KOPT-K1 (cell line): Measurements from ENCODE around the gene MYO1C.
"Not testable (repeated sequence)": the region's sequence is repeated elsewhere in the genome, so short reads cannot be mapped to it uniquely, and the experiment has no call there.

ENCODE experiments used
- H3K27ac ChIP-seq: fragments of 200-600 bp; sonication (generic); 2 replicates; pipeline ENCODE4 v1.5.1; 2016; ENCODE audit warnings: antibody characterized with exemption, mild to moderate bottlenecking, low read depth, low read length; ENCODE audit not compliant: poor library complexity, severe bottlenecking
- H3K36me3 ChIP-seq: fragments of 200-600 bp; sonication (generic); 2 replicates; pipeline ENCODE4 v1.5.1; 2017; ENCODE audit warnings: antibody characterized with exemption, mild to moderate bottlenecking, low read length, moderate library complexity; ENCODE audit not compliant: insufficient read depth
- H3K9me3 ChIP-seq: fragments of 200-600 bp; sonication (generic); 2 replicates; pipeline ENCODE4 v1.5.1; 2017; ENCODE audit warnings: antibody characterized with exemption, low read length, mild to moderate bottlenecking; ENCODE audit not compliant: insufficient read depth, poor library complexity, severe bottlenecking

Gene MYO1C

GRCh38 chr17:1492249-1493206 is at the start of gene MYO1C:
TSS of gene MYO1C (minus strand) at chr17:1492686. CDS start at chr17:1492487, 199 bp downstream.
- peaks cover 18% of the 10 kb centered on the region for H3K36me3 ChIP-seq
- no peaks in the 10 kb centered on the region for H3K9me3 ChIP-seq
- H3K27ac ChIP-seq: no peak within 1 kb of the TSS

GRCh38 chr17:1541367-1541904 is 49.0 kb upstream of the MYO1C start:
- no peaks in the 10 kb centered on the region for H3K9me3 ChIP-seq
- H3K27ac ChIP-seq: no peak overlapping the region
- H3K36me3 ChIP-seq: peaks cover 98% of the 10 kb centered on the region

GRCh38 chr17:1539811-1540210 is 47.3 kb upstream of the MYO1C start:
- H3K27ac ChIP-seq: no peak overlapping the region
- peaks cover 98% of the 10 kb centered on the region for H3K36me3 ChIP-seq

DNA sequence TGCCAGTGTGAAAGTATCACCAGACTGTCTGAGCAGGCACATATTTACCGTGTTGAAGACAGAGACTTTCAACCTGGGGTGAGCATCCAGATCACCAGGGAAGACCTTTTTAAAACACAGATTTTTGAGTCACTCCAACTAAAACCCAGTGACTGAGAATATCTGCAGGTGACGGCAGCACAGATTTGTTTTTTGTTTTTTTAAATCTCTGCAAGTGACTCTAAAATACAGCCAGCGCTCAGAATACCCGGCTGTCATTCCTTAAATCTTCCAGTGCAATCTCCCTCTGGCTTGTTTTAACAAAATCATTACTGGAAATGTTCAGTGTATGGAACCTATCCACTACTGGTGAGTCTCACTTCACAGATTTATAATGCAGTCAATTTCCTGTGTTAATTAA is 43.3 kb upstream of the MYO1C start:
- Histone ChIP-seq H3K36me3 (peaks cover 100% of the 10 kb centered on the region), H3K27ac (no peak overlapping the region), H3K9me3 (no peaks in the 10 kb centered on the region)

More at GRCh38 chr17:1539811-1540210, 47.3 kb upstream of the MYO1C start:
- no peaks in the 10 kb centered on the region for H3K9me3 ChIP-seq

GRCh38 chr17:1533661-1534325 is 41.3 kb upstream of the MYO1C start:
- peaks cover 100% of the 10 kb centered on the region for H3K36me3 ChIP-seq
- no peak overlapping the region for H3K27ac ChIP-seq
- H3K9me3 ChIP-seq: no peaks in the 10 kb centered on the region

DNA sequence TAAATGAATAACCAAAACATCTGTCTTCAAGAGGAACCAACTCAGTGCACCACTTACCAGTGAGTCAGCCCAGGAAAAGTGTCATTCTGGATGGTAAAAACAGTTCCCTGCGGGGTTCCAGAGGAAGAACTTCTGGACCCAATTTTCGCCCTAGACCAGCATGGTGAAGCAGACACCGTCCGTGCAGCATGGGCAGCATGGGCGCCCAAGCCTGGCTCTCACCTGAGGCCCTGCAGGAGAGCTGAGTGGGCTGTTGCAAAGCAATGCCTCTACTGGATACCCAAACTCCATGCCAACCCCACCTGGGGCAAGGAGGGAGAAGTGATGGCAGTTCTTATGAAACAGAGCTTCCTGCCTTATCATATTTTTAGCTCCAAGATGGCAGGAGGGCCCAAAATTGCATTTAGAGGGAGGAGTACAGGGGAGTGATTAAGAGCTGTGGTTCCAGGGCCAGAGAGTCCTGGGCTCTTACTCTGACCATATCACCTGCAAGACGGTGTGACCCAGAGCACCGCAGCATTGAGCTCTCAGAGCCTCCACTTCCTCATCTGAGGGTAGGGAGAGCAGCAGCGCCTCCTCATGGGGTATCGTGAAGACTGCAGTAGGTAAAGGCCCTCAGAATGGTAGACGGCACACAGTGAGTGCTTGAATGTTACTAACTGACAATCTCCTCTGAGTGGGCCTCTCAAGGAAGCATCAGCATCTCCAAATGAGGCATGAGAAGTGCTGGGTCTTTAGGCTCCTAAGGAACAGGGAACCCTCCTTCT is 40.5 kb upstream of the MYO1C start:
- Histone ChIP-seq H3K36me3 (peaks cover 100% of the 10 kb centered on the region), H3K27ac (no peak overlapping the region), H3K9me3 (no peaks in the 10 kb centered on the region)

DNA sequence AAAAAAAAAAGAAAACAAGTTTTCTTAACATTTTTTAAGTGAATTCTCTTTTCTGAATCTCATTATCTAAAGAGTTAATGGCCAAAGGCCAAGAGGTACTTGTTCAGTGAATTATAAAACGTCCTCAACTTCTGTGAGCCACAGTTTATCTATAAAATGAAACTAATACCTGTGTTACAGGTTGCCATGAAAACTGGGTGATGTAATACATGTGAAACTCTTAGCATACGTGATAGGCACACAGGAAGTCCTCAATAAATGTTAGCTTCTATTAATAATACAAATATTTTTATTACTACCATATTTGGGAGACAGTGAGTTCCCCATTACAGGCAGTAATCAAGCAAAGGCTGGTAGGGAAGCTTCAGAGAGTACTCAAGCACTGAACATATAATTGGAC is 37.4 kb upstream of the MYO1C start:
- Histone ChIP-seq H3K27ac (no peak overlapping the region), H3K36me3 (peaks cover 99% of the 10 kb centered on the region), H3K9me3 (no peaks in the 10 kb centered on the region)

DNA sequence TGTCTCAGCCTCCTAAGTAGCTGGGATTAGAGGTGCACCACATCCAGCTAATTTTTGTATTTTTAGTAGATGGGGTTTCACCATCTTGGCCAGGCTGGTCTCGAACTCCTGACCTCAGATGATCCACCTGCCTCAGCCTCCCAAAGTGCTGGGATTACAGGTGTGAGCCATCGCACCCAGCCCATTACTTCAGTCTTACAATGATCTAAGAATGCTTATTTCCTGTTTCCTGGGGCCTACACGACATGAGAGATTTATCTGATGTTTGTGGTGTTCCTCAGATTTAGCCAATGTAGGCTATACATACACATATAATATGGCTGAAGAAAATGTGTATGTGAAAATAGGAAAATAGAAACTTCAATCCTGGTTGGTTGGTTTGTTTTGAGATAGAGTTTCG is 34.4 kb upstream of the MYO1C start:
- not testable (repeated sequence) for H3K27ac ChIP-seq, H3K9me3 ChIP-seq
- peaks cover 96% of the 10 kb centered on the region for H3K36me3 ChIP-seq

- no peaks in the 10 kb centered on the region for H3K9me3 ChIP-seq
These were observed 30.1 kb upstream of the MYO1C start for GRCh38 chr17:1522626-1523025.

DNA sequence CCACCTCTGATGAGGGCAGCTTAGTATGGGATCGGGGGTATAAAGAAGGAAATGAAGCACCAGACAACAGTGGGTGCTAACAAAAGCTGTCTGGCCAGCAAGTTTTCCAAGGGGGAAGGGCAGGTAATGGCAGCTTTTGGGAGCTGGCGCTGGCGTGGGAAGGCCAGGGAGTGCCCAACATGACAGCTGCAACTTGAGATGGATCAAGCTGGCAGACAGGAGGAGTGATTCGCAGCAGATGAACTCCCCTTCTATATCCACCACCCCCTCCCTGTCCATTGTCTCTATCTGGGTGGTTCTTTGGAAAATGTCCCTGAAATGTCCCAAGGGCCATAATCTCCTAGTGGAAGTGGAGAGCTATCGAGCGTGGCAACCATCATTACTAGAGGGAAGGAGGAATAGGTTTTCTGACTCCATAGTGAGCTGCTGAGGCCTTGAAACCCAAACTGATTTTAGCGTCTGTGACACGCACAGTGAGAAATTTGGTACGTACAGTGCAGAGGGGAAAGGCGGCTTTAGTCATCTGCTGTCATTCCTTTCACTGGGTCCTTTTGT is 28.7 kb upstream of the MYO1C start:
- H3K36me3 ChIP-seq: peaks cover 79% of the 10 kb centered on the region
- no peak overlapping the region for H3K27ac ChIP-seq

More at GRCh38 chr17:1522626-1523025, 30.1 kb upstream of the MYO1C start:
- peaks cover 93% of the 10 kb centered on the region for H3K36me3 ChIP-seq
- H3K27ac ChIP-seq: no peak overlapping the region

DNA sequence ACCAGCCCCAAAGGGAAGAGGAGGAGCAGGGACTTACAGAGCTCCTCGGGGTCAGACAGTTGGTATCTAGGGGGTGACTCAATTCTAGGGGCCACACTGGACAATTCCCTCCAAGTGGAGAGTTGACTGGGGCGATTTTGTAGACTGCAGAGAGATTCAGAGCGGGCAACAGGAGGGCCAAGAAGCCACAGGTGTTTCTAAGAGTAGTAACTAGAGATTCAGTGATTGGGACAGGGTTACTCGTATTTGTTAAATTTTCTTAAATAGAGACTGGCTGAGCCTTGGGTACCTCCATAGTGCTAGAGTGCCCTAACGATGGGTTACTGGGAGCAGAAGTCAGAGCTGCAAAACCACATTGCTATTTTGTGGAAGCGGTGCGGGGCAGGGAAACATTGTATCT is 27.2 kb upstream of the MYO1C start:
- Histone ChIP-seq H3K27ac (no peak overlapping the region), H3K9me3 (no peaks in the 10 kb centered on the region), H3K36me3 (peaks cover 64% of the 10 kb centered on the region)

More for the DNA sequence above, 28.7 kb upstream of the MYO1C start:
- H3K9me3 ChIP-seq: no peaks in the 10 kb centered on the region

GRCh38 chr17:1518410-1518809 is 25.9 kb upstream of the MYO1C start:
- H3K9me3 ChIP-seq: no peaks in the 10 kb centered on the region
- H3K27ac ChIP-seq: no peak overlapping the region
- H3K36me3 ChIP-seq: peaks cover 57% of the 10 kb centered on the region

GRCh38 chr17:1516388-1517161 is 24.1 kb upstream of the MYO1C start, which contains the start of gene INPP5K:
TSS of gene INPP5K (minus strand) at chr17:1516612. CDS start at chr17:1516499, 113 bp downstream.
- H3K27ac ChIP-seq: peak within 1 kb of the TSS; percentile 68
- peaks cover 55% of the 10 kb centered on the region for H3K36me3 ChIP-seq

More at GRCh38 chr17:1516388-1517161, 24.1 kb upstream of the MYO1C start, which contains the start of gene INPP5K:
- H3K9me3 ChIP-seq: no peaks in the 10 kb centered on the region
